A549 (cell line): ENCODE results near the gene ZNF423. TPM values are rescaled to one million over a fixed set of nuclear protein-coding genes. Genes with fewer than 3 reads are reported as not detected.

Experiments
- ATAC-seq, 2 experiments: fragments of 200-7000 bp in 1 of 2; fragments of >200 bp in 1 of 2; cut with Nextera tagmentation in 1 of 2; cut with Tn5 transposase in 1 of 2; 3 replicates each; pipeline versions ENCODE4 v1.8.0 to v1.9.1; 2018 to 2020; ENCODE audit warnings: mild to moderate bottlenecking in 1 of 2, moderate library complexity in 1 of 2
- CTCF ChIA-PET: fragments of 300-600 bp; sonication (Branson Sonifier 250); formaldehyde crosslinking; extraction: SDS; loops from one replicate; lab custom pipeline; 2021; ENCODE audit warnings: antibody characterized with exemption, inconsistent platforms; lab: Yijun Ruan, JAX
- POLR2A ChIA-PET: fragments of 350-600 bp; formaldehyde crosslinking; extraction: SDS; loops from one replicate; lab custom pipeline; 2021; ENCODE audit warnings: antibody characterized with exemption, inconsistent platforms; lab: Yijun Ruan, JAX
- DNase-seq, 2 experiments: peaks; one replicate each; pipeline versions ENCODE4 v3.0.0 to v3.0.0-alpha.2; 2011 to 2016; ENCODE audit warnings: low read depth in 1 of 2, low spot score in 1 of 2
- FAIRE-seq: peaks from 2 replicates; lab custom pipeline; 2011; peaks lifted over from hg19 to GRCh38; lab: Jason Lieb, UNC
- H3K27ac ChIP-seq, 2 experiments: fragments of >200 bp; sonication (Bioruptor Twin); formaldehyde crosslinking; 3 replicates each; pipeline ENCODE4 v1.5.1; 2016 to 2017
- H3K4me1 ChIP-seq: fragments of >200 bp; sonication (Bioruptor Twin); formaldehyde crosslinking; 3 replicates; pipeline ENCODE4 v1.6.1; 2016
- H3K4me2 ChIP-seq: fragments of >200 bp; sonication (Bioruptor Twin); formaldehyde crosslinking; 3 replicates; pipeline ENCODE4 v1.6.1; 2016
- H3K4me3 ChIP-seq: fragments of >200 bp; sonication (Bioruptor Twin); formaldehyde crosslinking; 3 replicates; pipeline ENCODE4 v1.5.1; 2016
- H3K9me3 ChIP-seq: fragments of >200 bp; sonication (Bioruptor Twin); formaldehyde crosslinking; 3 replicates; pipeline ENCODE4 v1.6.1; 2016
- ATOH8 ChIP-seq: fragments of 250-450 bp; sonication (Bioruptor Pico); IDR thresholded peaks from 2 replicates; pipeline ENCODE4 v1.5.0; 2020; ENCODE audit warnings: low read depth, mild to moderate bottlenecking, moderate library complexity
- CBX2 ChIP-seq: fragments of 200-600 bp; sonication (generic); IDR thresholded peaks from 2 replicates; pipeline ENCODE4 v1.6.1; 2016; ENCODE audit warnings: low read depth, mild to moderate bottlenecking, borderline replicate concordance
- CTCF ChIP-seq: fragments of >200 bp; sonication (Bioruptor Twin); formaldehyde crosslinking; IDR thresholded peaks from 3 replicates; pipeline ENCODE4 v1.5.1; 2016
- E2F6 ChIP-seq: IDR thresholded peaks from 2 replicates; pipeline ENCODE4 v1.6.1; 2012; ENCODE audit warnings: low read depth, borderline replicate concordance
- EHF ChIP-seq: fragments of 250-450 bp; sonication (Bioruptor Pico); IDR thresholded peaks from 2 replicates; pipeline ENCODE4 v1.5.0; 2020; ENCODE audit warnings: mild to moderate bottlenecking
- EP300 ChIP-seq, 2 experiments: fragments of >200 bp; sonication (Bioruptor Twin); formaldehyde crosslinking; IDR thresholded peaks; 2 replicates in 1 of 2; 3 replicates in 1 of 2; pipeline ENCODE4 v1.6.1; 2016 to 2017
- GATA3 ChIP-seq: IDR thresholded peaks from 2 replicates; pipeline ENCODE4 v1.6.1; 2012; ENCODE audit warnings: borderline replicate concordance
- HES2 ChIP-seq: fragments of >200 bp; sonication (Bioruptor Twin); formaldehyde crosslinking; IDR thresholded peaks from 2 replicates; pipeline ENCODE4 v1.6.1; 2016
- HOXB13 ChIP-seq: fragments of 250-450 bp; sonication (Bioruptor Pico); IDR thresholded peaks from 2 replicates; pipeline ENCODE4 v1.5.0; 2020; ENCODE audit warnings: low read depth, mild to moderate bottlenecking, moderate library complexity
- JUN ChIP-seq, 2 experiments: fragments of >200 bp; sonication (Bioruptor Twin); formaldehyde crosslinking; IDR thresholded peaks; 2 replicates in 1 of 2; 3 replicates in 1 of 2; pipeline ENCODE4 v1.6.1; 2016 to 2017
- MYC ChIP-seq: IDR thresholded peaks from 2 replicates; pipeline ENCODE4 v1.6.1; 2012; ENCODE audit warnings: mild to moderate bottlenecking, inconsistent platforms, low read length, improper control_type of control experiment, borderline replicate concordance
- NPAS2 ChIP-seq: fragments of 250-450 bp; sonication (Bioruptor Pico); IDR thresholded peaks from 2 replicates; pipeline ENCODE4 v1.8.0; 2022; ENCODE audit warnings: mild to moderate bottlenecking, moderate library complexity, borderline replicate concordance
- POLR2AphosphoS2 ChIP-seq: conservative IDR thresholded peaks from 2 replicates; pipeline ENCODE4 v1.6.1; 2012; ENCODE audit warnings: low read length, improper control_type of control experiment, inconsistent platforms
- REST ChIP-seq: fragments of 200-600 bp; sonication (generic); IDR thresholded peaks from 2 replicates; pipeline ENCODE4 v1.6.1; 2016; ENCODE audit warnings: antibody characterized with exemption, mild to moderate bottlenecking, moderate library complexity
- RNF2 ChIP-seq: fragments of 200-600 bp; sonication (generic); IDR thresholded peaks from 2 replicates; pipeline ENCODE4 v1.6.1; 2016; ENCODE audit warnings: low read depth, mild to moderate bottlenecking, antibody characterized with exemption, moderate library complexity, borderline replicate concordance
- SREBF2 ChIP-seq: fragments of 450-650 bp; IDR thresholded peaks from 2 replicates; pipeline ENCODE4 v1.6.1; 2014; ENCODE audit warnings: mild to moderate bottlenecking, moderate library complexity
- TFCP2L1 ChIP-seq: fragments of 250-450 bp; sonication (Bioruptor Pico); IDR thresholded peaks from 2 replicates; pipeline ENCODE4 v1.5.0; 2021; ENCODE audit warnings: mild to moderate bottlenecking
- ZC3H11A ChIP-seq: fragments of 450-650 bp; IDR thresholded peaks from 2 replicates; pipeline ENCODE4 v1.6.1; 2014; ENCODE audit warnings: antibody characterized with exemption, mild to moderate bottlenecking
- WGBS: methylation state at CpG from one replicate; pipeline ENCODE4 v1.1.6; 2017; ENCODE audit errors: missing lambda C conversion rate; 5-methylcytosine and 5-hydroxymethylcytosine counted together
- polyA plus RNA-seq, 4 experiments: library from polyadenylated mRNA; depleted of rRNA in 3 of 4; stranded (reverse); fragments of >200 nt; fragmentation: RNase III in 1 of 4; extraction: RNeasy Plus Mini Kit Qiagen cat#74134 plus additional on column Dnase treatment in 1 of 4; gene quantifications; 2 replicates in 3 of 4; 3 replicates in 1 of 4; pipeline ENCODE4 v1.2.3, GENCODE V29; 2011 to 2017

ZNF423 gene
- polyA plus RNA-seq, 2 of the 4 experiments (the other 2 are of a cell fraction) = 0.04 to 0.10 TPM

GRCh38 chr16:49462362-49462988, 393.4 kb downstream of the ZNF423 start:
- ChIA-PET POLR2A (no interaction called here), CTCF (interaction anchor here (1.0 kb wide), 1 partner anchor 53 kb away, joined by 4 read pairs; no protein-coding TSS in a partner anchor)
- no peak overlapping the region for H3K4me2 ChIP-seq
- TF ChIP-seq POLR2AphosphoS2 (no peak), JUN (IDR thresholded peaks at IDR 0.05) (no peak), EP300 (IDR thresholded peaks at IDR 0.05) (no peak), CTCF (no peak), CBX2 (no peak), MYC (no peak), RNF2 (no peak), HOXB13 (CRISPR knock-in tag) (no peak), TFCP2L1 (CRISPR knock-in tag) (no peak), ATOH8 (CRISPR knock-in tag) (no peak), EHF (CRISPR knock-in tag) (no peak), SREBF2 (no peak), NPAS2 (no peak), GATA3 (no peak), E2F6 (no peak), ZC3H11A (no peak), REST (no peak)
- no peak for FAIRE-seq
- no peak overlapping the region for H3K27ac ChIP-seq
- ATAC-seq = no peak
- no peaks in the 10 kb centered on the region for H3K4me1 ChIP-seq
- no peak overlapping the region for H3K4me3 ChIP-seq
- 38% methylated on average over 8 of the region's 8 CpGs for WGBS
- H3K9me3 ChIP-seq = no peaks in the 10 kb centered on the region
- no peak for DNase-seq

- no peak overlapping the region for H3K4me2 ChIP-seq
- DNase-seq (no peak), ATAC-seq (no peak), FAIRE-seq (no peak)
- H3K27ac ChIP-seq = no peak overlapping the region
- no peaks in the 10 kb centered on the region for H3K4me1 ChIP-seq
- TF ChIP-seq MYC (no peak), HES2 (no peak)
- no peak overlapping the region for H3K4me3 ChIP-seq
- ChIA-PET POLR2A (no interaction called here), CTCF (no interaction called here)
- 23% methylated on average over 3 of the region's 7 CpGs for WGBS
- H3K9me3 ChIP-seq = no peaks in the 10 kb centered on the region
These were observed 394.4 kb downstream of the ZNF423 start for GRCh38 chr16:49461517-49461951.
